SU-DHL-6 (cell line): ENCODE measurements around the gene ART4.

Experiments
- CTCF ChIP-seq: fragments of 200-600 bp; sonication (generic); IDR thresholded peaks from one replicate; pipeline ENCODE4 v1.5.1; 2017; ENCODE audit warnings: antibody characterized with exemption, mild to moderate bottlenecking, low read length, moderate library complexity; ENCODE audit not compliant: insufficient read depth, poor library complexity, severe bottlenecking
- EZH2phosphoT487 ChIP-seq: fragments of 200-600 bp; sonication (generic), shearing (Covaris generic); conservative IDR thresholded peaks from 2 replicates; pipeline ENCODE4 v1.6.1; 2018; ENCODE audit warnings: mild to moderate bottlenecking, antibody characterized with exemption, low read length, moderate library complexity, mixed read lengths

DNA sequence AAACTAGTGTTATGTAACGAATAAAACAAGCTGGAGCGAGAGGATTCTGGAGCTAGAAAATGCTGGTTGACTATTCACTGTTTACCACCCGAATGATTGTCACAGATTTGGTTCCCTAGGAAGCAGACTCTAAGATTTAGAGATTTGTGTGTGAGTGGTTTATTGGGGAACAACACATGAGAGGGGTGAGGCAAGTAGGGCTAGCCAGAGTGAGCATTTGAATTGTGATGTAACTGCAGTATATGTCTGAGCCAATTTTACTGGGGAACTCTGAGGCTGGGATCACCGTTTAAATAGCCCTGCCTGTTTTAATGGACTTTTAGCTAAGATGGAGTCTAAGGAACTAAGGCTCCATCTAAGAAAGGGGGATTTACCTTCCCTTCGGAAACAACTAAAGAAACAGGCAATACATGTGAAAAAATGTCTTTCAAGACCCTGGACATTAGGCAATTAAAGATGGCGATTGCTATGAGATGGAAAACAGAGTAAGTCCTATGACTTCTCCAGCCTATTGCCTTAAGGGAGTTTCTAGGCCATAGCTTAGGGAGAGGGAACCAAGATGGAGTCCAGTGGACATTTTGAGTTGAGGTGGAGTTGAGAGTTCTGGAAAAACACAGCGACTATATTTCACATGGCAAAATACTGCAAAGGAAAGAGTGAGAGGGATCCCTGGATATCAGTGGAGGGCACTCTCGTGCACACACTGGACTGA is 36.1 kb upstream of the ART4 start:
- no peak for TF ChIP-seq CTCF
- TF ChIP-seq EZH2phosphoT487: no peak
